Ramos (cell line): ENCODE measurements around the gene CYP2C19.
"Not testable (repeated sequence)": the region's sequence is repeated elsewhere in the genome, so short reads cannot be mapped to it uniquely, and the experiment has no call there.

Source experiments
- in situ Hi-C: fragments of 300-500 bp; cut with MboI; formaldehyde crosslinking; loops from one replicate; pipeline ENCODE4 v1.14.3; 2022; ENCODE audit warnings: low sequenced_read_pairs; ENCODE audit not compliant: unreplicated experiment

The CYP2C19 gene

DNA sequence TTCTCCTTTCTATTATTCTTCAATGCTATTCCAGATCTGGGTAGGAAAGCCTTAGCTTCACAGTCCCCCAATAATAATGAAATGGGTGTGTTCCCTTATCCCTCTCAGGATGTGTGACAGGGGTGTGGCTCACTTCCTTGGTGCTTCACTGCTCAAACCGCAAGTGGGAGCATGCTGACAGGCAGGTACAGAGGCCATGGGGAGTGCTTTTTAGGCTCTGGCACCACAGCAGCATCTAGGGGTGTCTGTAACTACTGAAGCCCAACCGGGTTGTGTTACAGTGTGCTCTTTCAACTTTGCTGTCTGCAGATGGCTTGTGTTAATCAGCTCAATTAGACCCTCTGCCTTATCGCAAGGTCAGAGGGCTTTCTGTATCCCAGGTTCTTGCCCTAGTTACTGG lies 96.6 kb downstream of the CYP2C19 start:
- in situ Hi-C loops: no loop called here

DNA sequence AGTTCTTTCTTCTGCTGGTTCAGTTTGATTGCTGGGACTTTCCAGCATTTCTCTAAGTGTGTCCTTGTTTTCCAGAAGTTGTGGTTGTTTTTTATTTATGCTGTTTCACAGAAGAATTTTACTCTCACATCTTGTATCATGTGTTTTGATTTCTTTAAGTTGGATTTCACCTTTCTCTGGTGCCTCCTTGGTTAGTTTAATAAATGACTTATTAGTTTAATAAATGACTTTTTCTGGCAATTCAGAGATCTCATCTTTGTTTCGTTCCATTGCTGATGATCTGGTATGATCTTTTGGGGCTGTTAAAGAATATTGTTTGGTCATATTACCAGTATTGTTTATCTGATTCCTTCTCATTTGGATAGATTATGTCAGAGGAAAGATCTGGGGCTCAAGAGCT lies 116.2 kb downstream of the CYP2C19 start:
- in situ Hi-C loops: no loop called here

DNA sequence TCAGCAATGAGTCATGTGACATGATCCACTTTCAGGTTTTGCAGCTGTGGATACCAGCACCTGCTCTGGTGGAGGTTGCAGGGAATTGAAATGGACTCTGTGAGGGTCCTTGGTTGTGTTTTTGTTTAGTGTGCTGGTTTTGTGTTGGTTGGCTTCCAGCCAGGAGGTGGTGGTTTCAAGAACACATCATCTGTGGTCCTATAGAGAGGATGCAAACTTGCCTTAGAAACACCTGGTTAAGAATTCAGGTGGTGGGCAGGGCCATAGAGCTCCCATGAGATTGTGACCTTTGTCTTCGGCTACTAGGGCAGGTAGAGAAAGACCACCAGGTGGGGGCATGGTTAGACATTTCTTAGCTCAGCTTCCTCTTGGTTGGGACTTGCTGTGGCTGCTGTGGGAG lies 116.7 kb downstream of the CYP2C19 start:
- in situ Hi-C loops: no loop called here

- in situ Hi-C loops: no loop called here
These were observed 126.6 kb downstream of the CYP2C19 start for GRCh38 chr10:94889123-94889522.

GRCh38 chr10:94890264-94891022 lies 128.0 kb downstream of the CYP2C19 start:
- in situ Hi-C loops: no loop called here

DNA sequence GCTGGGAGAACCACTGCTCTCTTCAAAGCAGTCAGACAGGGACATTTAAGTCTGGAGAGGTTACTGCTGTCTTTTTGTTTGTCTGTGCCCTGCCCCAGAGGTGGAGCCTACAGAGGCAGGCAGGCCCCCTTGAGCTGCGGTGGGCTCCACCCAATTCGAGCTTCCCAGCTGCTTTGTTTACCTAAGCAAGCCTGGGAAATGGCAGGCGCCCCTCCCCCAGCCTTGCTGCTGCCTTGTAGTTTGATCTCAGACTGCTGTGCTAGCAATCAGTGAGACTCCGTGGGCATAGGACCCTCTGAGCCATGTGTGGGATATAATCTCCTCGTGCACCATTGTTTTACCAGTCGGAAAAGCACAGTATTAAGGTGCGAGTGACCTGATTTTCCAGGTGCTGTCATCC lies 135.9 kb downstream of the CYP2C19 start:
- in situ Hi-C loops: not testable (repeated sequence)

DNA sequence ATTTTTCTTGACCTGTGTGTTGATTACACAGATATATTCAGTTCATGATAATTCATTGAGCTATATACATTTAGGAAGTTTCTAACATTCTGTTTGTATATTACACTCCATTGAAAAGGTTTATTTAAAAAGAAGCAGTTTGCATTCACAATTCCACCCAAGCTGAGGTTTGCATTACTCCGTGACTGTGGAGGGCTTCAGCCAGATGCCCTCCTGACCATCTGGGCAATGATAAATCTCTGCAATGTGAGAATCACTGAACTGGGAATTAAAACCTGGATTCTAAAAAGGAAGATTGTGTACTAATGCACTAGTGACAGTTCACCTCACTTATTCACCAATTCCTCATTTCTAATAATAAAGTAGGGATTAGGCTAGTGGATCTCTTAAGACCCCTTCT lies 139.6 kb downstream of the CYP2C19 start:
- in situ Hi-C loops: no loop called here

DNA sequence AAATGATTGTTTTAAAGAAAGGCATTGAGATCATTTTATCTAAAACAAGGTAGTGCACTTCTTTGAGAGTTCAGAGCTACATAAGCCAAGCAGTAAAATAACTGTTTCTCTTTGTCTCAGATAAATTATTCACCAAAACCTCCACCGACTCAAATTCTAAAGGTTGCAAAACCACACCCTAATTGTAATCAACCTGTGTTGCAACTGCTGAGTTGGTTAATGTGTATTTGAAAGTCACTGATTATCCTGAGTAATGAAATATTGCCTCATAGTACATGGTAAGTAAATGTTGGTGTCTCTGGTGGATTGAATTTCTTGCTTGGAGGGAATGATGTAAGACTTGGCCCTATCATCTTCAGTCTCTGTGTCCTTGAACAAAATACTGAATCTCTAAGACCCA lies 140.1 kb downstream of the CYP2C19 start:
- in situ Hi-C loops: no loop called here
